Cardiac fibroblast (primary cell): Measurements from ENCODE around the gene CFAP20.

Source experiments
- DNase-seq, 2 donors: peaks; one replicate each; pipeline versions ENCODE4 v3.0.0 to v3.0.0-alpha.2; 2010; ENCODE audit warnings: low read depth in 2 of 2
- H3K4me3 ChIP-seq, 2 donors: replicated peaks in 1 of 2; 1 replicate in 1 of 2; 2 replicates in 1 of 2; pipeline ENCODE4 v1.5.1; 2011; ENCODE audit warnings: low read depth in 2 of 2, low read length in 2 of 2, mild to moderate bottlenecking in 2 of 2, moderate library complexity in 1 of 2
- CTCF ChIP-seq: IDR thresholded peaks from one replicate; pipeline ENCODE4 v1.5.1; 2011; ENCODE audit warnings: low read depth, mild to moderate bottlenecking, low read length, inconsistent platforms

The CFAP20 gene

GRCh38 chr16:58109881-58110280 is 19.3 kb downstream of the CFAP20 start:
- no peak for DNase-seq
- TF ChIP-seq CTCF = no peak

GRCh38 chr16:58109330-58109729 is 19.9 kb downstream of the CFAP20 start:
- H3K4me3 ChIP-seq = no peak overlapping the region
- DNase-seq = no peak
- TF ChIP-seq CTCF = no peak

More at GRCh38 chr16:58109881-58110280, 19.3 kb downstream of the CFAP20 start:
- no peak overlapping the region for H3K4me3 ChIP-seq

- no peak for DNase-seq
- TF ChIP-seq CTCF = no peak
- no peak overlapping the region for H3K4me3 ChIP-seq
Measured at GRCh38 chr16:58107709-58108108, 21.5 kb downstream of the CFAP20 start.

GRCh38 chr16:58107228-58107627 is 22.0 kb downstream of the CFAP20 start:
- no peak for TF ChIP-seq CTCF
- H3K4me3 ChIP-seq = no peak overlapping the region
- DNase-seq = no peak

GRCh38 chr16:58105631-58106030 is 23.6 kb downstream of the CFAP20 start:
- no peak for DNase-seq
- no peak overlapping the region for H3K4me3 ChIP-seq
- no peak for TF ChIP-seq CTCF

GRCh38 chr16:58102665-58103392 is 26.4 kb downstream of the CFAP20 start:
- H3K4me3 ChIP-seq = no peak overlapping the region
- TF ChIP-seq CTCF = no peak
- DNase-seq = no peak

GRCh38 chr16:58099956-58100300 is 29.3 kb downstream of the CFAP20 start:
- TF ChIP-seq CTCF = no peak
- H3K4me3 ChIP-seq = no peak overlapping the region
- DNase-seq = no peak
